HUES48 (cell line): ENCODE measurements around the gene DNTT.
A peak's percentile ranks its signal among the peaks of the same experiment; 100 is the strongest.

Experiments
- H3K27ac ChIP-seq: one replicate; pipeline ENCODE4 v1.7.0; 2013; ENCODE audit warnings: low read depth, low read length, inconsistent platforms
- H3K27me3 ChIP-seq: 2 replicates; pipeline ENCODE4 v1.6.1; 2013; ENCODE audit warnings: mild to moderate bottlenecking, low read length; ENCODE audit not compliant: control insufficient read depth, insufficient read depth
- H3K36me3 ChIP-seq: 2 replicates; pipeline ENCODE4 v1.6.1; 2013; ENCODE audit warnings: low read length; ENCODE audit not compliant: control insufficient read depth, insufficient read depth
- H3K4me1 ChIP-seq: 2 replicates; pipeline ENCODE4 v1.6.1; 2013; ENCODE audit warnings: mild to moderate bottlenecking, low read length; ENCODE audit not compliant: control insufficient read depth, insufficient read depth
- H3K4me3 ChIP-seq: 2 replicates; pipeline ENCODE4 v1.5.1; 2013; ENCODE audit warnings: mild to moderate bottlenecking, low read depth, low read length
- H3K9ac ChIP-seq: 2 replicates; pipeline ENCODE4 v1.6.1; 2013; ENCODE audit warnings: mild to moderate bottlenecking, low read depth, low read length, moderate library complexity
- H3K9me3 ChIP-seq: 2 replicates; pipeline ENCODE4 v1.6.1; 2013; ENCODE audit warnings: low read length; ENCODE audit not compliant: control insufficient read depth, insufficient read depth

The DNTT gene

GRCh38 chr10:96327462-96327861, 23.2 kb downstream of the DNTT start:
- Histone ChIP-seq H3K9ac (no peak overlapping the region), H3K4me3 (no peak overlapping the region), H3K27me3 (no peaks in the 10 kb centered on the region), H3K36me3 (no peaks in the 10 kb centered on the region), H3K27ac (no peak overlapping the region), H3K4me1 (no peaks in the 10 kb centered on the region), H3K9me3 (no peaks in the 10 kb centered on the region)

- Histone ChIP-seq H3K9me3 (no peaks in the 10 kb centered on the region), H3K4me3 (no peak overlapping the region), H3K4me1 (no peaks in the 10 kb centered on the region), H3K27ac (no peak overlapping the region), H3K9ac (no peak overlapping the region), H3K36me3 (no peaks in the 10 kb centered on the region), H3K27me3 (no peaks in the 10 kb centered on the region)
Observed at GRCh38 chr10:96333101-96333500, 28.9 kb downstream of the DNTT start.

- Histone ChIP-seq H3K27ac (no peak overlapping the region), H3K4me1 (peaks cover 7% of the 10 kb centered on the region), H3K27me3 (no peaks in the 10 kb centered on the region), H3K4me3 (no peak overlapping the region), H3K36me3 (no peaks in the 10 kb centered on the region), H3K9ac (no peak overlapping the region), H3K9me3 (no peaks in the 10 kb centered on the region)
Observed at GRCh38 chr10:96334616-96335526, 30.6 kb downstream of the DNTT start.

GRCh38 chr10:96337106-96337505, 32.9 kb downstream of the DNTT start:
- H3K4me1 ChIP-seq = peaks cover 25% of the 10 kb centered on the region
- no peak overlapping the region for H3K27ac ChIP-seq
- H3K4me3 ChIP-seq = no peak overlapping the region
- no peaks in the 10 kb centered on the region for H3K9me3 ChIP-seq
- H3K27me3 ChIP-seq = no peaks in the 10 kb centered on the region
- H3K9ac ChIP-seq = no peak overlapping the region
- no peaks in the 10 kb centered on the region for H3K36me3 ChIP-seq

- Histone ChIP-seq H3K4me3 (no peak overlapping the region), H3K9ac (no peak overlapping the region), H3K27ac (no peak overlapping the region), H3K4me1 (peaks cover 25% of the 10 kb centered on the region), H3K27me3 (no peaks in the 10 kb centered on the region), H3K36me3 (no peaks in the 10 kb centered on the region), H3K9me3 (no peaks in the 10 kb centered on the region)
Observed at GRCh38 chr10:96338279-96338925, 34.2 kb downstream of the DNTT start.

GRCh38 chr10:96339383-96339782, 35.1 kb downstream of the DNTT start:
- Histone ChIP-seq H3K27ac (no peak overlapping the region), H3K27me3 (no peaks in the 10 kb centered on the region), H3K9me3 (no peaks in the 10 kb centered on the region), H3K9ac (no peak overlapping the region), H3K36me3 (no peaks in the 10 kb centered on the region), H3K4me1 (peaks cover 25% of the 10 kb centered on the region), H3K4me3 (no peak overlapping the region)

GRCh38 chr10:96339956-96340904, 36.0 kb downstream of the DNTT start:
- H3K9ac ChIP-seq = no peak overlapping the region
- no peaks in the 10 kb centered on the region for H3K27me3 ChIP-seq
- no peaks in the 10 kb centered on the region for H3K9me3 ChIP-seq
- H3K4me3 ChIP-seq = no peak overlapping the region
- no peaks in the 10 kb centered on the region for H3K36me3 ChIP-seq
- H3K27ac ChIP-seq = peak overlapping the region; percentile 86
- H3K4me1 ChIP-seq = peaks cover 30% of the 10 kb centered on the region

- Histone ChIP-seq H3K9ac (no peak overlapping the region), H3K9me3 (peaks cover 9% of the 10 kb centered on the region), H3K4me3 (no peak overlapping the region), H3K4me1 (peaks cover 36% of the 10 kb centered on the region), H3K27ac (peak overlapping the region; percentile 86), H3K27me3 (no peaks in the 10 kb centered on the region), H3K36me3 (no peaks in the 10 kb centered on the region)
Observed at GRCh38 chr10:96341219-96342182, 37.3 kb downstream of the DNTT start.

GRCh38 chr10:96342402-96342801, 38.2 kb downstream of the DNTT start:
- Histone ChIP-seq H3K36me3 (no peaks in the 10 kb centered on the region), H3K9me3 (peaks cover 11% of the 10 kb centered on the region), H3K27ac (no peak overlapping the region), H3K4me3 (no peak overlapping the region), H3K9ac (no peak overlapping the region), H3K27me3 (no peaks in the 10 kb centered on the region), H3K4me1 (peaks cover 36% of the 10 kb centered on the region)

GRCh38 chr10:96344178-96344577, 39.9 kb downstream of the DNTT start:
- H3K9ac ChIP-seq = no peak overlapping the region
- peaks cover 11% of the 10 kb centered on the region for H3K9me3 ChIP-seq
- H3K27ac ChIP-seq = peak overlapping the region; percentile 88
- no peaks in the 10 kb centered on the region for H3K27me3 ChIP-seq
- H3K4me3 ChIP-seq = no peak overlapping the region
- no peaks in the 10 kb centered on the region for H3K36me3 ChIP-seq
- H3K4me1 ChIP-seq = peaks cover 30% of the 10 kb centered on the region
